Measurements from ENCODE around the gene ZNF213.

ZNF213 gene

DNA sequence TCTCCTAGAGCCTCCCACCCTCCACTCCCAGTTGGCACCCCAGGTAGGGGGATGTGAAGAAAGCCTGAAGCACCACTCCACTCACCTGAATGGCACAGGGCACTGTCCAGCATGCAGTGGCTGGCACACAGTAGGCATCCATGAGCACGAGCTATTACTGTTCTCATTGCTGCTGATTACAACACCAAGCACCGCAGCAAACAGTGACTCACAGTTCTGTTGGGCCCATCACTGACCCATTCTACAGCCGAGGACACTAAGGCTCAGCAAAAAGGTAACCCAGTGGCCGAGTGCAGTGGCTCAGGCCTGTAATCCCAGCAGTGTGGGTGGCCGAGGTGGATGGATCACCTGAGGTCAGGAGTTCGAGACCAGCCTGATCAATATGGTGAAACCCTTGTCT is 38.5 kb upstream of the ZNF213 start:
- TF ChIP-seq, protein P1, sequence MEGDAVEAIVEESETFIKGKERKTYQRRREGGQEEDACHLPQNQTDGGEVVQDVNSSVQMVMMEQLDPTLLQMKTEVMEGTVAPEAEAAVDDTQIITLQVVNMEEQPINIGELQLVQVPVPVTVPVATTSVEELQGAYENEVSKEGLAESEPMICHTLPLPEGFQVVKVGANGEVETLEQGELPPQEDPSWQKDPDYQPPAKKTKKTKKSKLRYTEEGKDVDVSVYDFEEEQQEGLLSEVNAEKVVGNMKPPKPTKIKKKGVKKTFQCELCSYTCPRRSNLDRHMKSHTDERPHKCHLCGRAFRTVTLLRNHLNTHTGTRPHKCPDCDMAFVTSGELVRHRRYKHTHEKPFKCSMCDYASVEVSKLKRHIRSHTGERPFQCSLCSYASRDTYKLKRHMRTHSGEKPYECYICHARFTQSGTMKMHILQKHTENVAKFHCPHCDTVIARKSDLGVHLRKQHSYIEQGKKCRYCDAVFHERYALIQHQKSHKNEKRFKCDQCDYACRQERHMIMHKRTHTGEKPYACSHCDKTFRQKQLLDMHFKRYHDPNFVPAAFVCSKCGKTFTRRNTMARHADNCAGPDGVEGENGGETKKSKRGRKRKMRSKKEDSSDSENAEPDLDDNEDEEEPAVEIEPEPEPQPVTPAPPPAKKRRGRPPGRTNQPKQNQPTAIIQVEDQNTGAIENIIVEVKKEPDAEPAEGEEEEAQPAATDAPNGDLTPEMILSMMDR (IDR thresholded peaks at IDR 0.05; ENCODE audit: low read depth, low read length, missing control alignments): no peak
- H3K4me3 ChIP-seq (ENCODE audit: low read depth, low read length): no peak overlapping the region
- DNase-seq (ENCODE audit: low read depth): no peak

DNA sequence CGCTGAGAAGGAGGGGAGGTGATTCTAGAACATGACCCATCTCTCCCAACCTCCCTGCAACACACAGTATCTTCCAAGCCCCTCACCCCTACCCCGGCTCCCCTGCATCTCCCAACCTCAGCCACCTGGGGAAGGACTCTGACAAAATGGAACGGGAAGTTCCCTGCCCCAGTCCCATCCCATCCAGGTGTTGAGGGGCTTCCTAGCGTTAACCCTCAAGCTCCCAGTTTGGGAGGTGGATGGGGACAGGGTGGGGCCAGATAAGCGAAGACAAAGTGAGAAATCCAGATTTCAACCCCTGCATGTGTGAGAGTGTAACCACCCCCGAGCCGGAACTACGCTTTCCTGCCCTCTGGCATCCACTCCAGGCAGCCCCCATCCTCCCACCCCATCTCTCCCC is 37.6 kb upstream of the ZNF213 start:
- DNase-seq (ENCODE audit: low read depth): no peak
- H3K4me3 ChIP-seq (ENCODE audit: low read depth, low read length): no peak overlapping the region
- TF ChIP-seq, protein P1 (IDR thresholded peaks at IDR 0.05; ENCODE audit: low read depth, low read length, missing control alignments): no peak

DNA sequence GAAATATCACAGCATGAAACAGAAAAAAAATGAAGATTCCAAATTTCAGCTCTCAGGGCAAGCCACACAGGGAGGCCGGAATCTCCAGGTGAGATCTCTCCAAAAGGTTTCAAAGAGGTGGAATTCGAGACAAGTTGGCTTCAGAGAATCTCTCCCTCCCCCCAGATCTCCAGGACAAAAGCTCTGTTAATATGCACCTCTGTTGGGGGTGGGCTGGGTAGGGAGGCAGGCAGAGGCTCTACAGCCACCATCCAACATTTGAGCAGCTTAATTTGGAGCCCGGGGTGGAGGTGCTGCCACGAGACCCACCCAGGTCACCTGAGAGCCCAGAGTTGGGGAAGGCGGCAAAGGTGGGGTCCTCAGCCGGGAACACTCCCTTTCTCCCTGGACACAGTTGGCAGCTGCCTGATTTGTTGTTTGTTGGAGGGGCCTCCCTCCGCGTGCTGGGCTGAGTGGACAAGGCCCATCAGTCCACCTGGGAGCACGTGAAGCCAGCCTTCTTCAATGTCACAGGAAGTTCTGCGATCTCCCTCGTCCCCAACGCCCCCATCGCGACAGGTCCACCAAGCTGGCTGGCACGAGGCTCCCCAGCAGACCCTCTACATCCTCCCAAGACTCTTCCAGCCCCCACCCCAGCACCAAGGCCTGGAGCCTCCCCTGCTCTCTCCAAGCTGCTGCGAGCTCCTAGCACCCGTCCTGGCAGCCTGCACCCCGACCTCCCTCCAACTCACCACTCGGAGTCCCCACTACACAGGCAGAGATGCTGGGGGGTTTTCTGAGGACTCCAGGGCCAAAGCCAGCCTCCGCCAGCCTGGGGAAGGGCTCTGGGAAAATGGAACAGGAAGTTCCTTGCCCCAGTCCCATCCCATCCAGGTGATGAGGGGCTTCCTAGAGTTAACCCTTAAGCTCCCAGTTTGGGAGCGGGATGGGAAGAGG is 36.1 kb upstream of the ZNF213 start, which contains the start of gene ZSCAN10:
ZSCAN10 (minus strand) TSS at position 836 of the 936 bp plus-strand sequence. CDS start 6,357 bp downstream, outside the sequence.
- DNase-seq (ENCODE audit: low read depth): no peak
- peak within 1 kb of the TSS; percentile 31; the same call in 1 of the 2 replicates for H3K4me3 ChIP-seq (ENCODE audit: low read depth, low read length)
- TF ChIP-seq, protein P1 (IDR thresholded peaks at IDR 0.05; ENCODE audit: low read depth, low read length, missing control alignments): no peak

DNA sequence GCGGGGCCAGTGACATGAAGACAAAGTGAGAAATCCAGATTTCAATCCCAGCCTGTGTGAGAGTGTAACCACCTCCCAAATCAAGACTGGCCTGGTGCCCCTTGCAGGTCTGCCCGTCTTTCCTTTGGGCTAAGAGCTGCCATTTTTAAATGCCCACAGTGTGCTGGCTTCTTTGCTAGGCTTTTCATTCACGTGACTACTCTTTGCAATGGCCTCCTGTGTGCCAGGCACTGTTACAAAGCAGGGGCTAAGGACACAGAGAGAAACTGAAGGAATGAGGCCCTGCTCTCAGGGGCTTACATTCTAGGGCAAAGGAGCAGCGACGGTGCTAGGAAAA is 35.5 kb upstream of the ZNF213 start:
- DNase-seq (ENCODE audit: low read depth): no peak
- TF ChIP-seq, protein P1 (IDR thresholded peaks at IDR 0.05; ENCODE audit: low read depth, low read length, missing control alignments): no peak
- no peak overlapping the region for H3K4me3 ChIP-seq (ENCODE audit: low read depth, low read length)

DNA sequence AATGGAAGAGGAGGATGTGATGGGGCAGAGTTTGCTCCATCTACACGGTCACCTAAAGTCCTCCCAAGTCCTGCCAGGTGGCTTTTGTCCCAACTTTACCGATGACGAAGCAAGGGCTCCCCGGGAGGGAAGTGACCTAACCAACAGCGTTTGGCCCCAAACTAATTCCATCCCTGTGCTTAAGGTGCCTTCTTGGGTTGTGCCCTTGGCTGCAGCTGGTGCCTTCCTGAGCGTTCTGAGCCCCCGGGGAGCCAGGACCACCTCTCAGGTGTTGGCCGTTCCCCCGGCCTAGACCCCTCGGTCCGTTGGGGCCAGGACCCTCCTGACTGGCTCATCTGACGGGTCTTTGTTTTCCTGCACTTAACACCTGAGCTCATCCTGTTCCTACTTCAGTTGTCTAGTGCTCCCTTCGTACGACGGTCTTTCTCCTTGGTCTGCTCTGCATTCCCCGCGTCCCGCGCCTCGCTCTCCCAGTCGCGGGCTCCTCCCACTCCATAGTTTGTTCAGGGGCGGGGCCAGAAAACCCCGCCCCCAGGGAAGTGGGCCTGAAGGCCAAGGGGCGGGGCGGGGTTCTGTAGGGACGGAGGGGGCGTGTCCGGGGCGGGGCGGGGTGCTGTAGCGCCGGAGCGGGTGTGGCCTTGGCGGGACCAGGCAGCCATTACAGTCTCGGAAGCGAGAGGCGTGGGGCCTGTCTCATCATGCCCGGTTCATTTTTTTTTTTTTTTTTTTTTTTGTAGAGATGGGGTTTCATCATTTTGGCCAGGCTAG is 34.9 kb upstream of the ZNF213 start:
- DNase-seq (ENCODE audit: low read depth): peak; percentile 70
- TF ChIP-seq, protein P1 (IDR thresholded peaks at IDR 0.05; ENCODE audit: low read depth, low read length, missing control alignments): no peak
- peak overlapping the region; percentile 31; the same call in 1 of the 2 replicates for H3K4me3 ChIP-seq (ENCODE audit: low read depth, low read length)

DNA sequence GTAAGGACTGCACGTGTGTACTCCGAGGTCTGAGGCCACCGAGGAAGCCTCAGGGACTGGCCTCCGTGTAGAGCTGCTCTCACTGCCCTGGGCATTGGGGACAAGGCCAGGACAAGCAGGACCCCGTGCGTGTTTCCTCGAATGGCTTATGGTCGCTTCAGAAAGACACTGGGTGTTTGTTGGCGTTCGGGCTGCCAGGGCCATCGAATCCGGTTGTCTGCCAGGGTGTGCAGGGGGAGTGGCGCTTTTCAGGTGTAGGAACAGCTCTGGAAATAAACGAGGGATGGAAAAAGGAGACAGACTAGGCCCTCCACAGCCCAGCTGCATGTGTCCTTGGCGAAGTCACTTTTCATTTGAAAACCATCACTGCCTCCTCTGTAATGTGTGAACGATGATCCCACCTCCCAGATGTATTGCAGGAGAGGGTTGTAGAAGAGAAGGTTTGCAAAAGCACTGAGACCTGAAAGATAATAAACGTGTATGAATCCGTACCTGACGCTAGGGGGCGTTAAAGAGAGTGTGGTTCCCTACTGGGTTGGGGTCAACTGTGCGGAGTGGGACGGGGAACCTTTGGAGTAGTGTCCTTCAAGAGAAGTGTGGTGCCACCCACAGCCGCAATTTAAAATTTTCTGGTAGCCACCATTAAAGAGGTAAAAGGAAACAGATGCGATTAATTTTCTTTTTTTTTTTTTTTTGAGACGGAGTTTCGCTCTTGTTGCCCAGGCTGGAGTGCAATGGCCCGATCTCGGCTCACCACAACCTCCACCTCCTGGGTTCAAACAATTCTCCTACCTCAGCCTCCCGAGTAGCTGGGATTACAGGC is 33.6 kb upstream of the ZNF213 start:
- no peak overlapping the region for H3K4me3 ChIP-seq (ENCODE audit: low read depth, low read length)
- DNase-seq (ENCODE audit: low read depth): no peak
- TF ChIP-seq, protein P1 (IDR thresholded peaks at IDR 0.05; ENCODE audit: low read depth, low read length, missing control alignments): peak; percentile 74

All from GM12864 (cell line).